Upper lobe of left lung (tissue), 4 donors: ENCODE measurements around the gene PTPRD.

Experiments
- POLR2A ChIP-seq, 4 donors: fragments of 450-650 bp; IDR thresholded peaks; one replicate each; pipeline ENCODE4 v1.5.1; 2016 to 2017; ENCODE audit warnings: antibody characterized with exemption in 4 of 4, mild to moderate bottlenecking in 2 of 4
- POLR2AphosphoS5 ChIP-seq, 2 donors: sonication (generic); formaldehyde crosslinking; IDR thresholded peaks; one replicate each; pipeline ENCODE4 v1.5.1; 2017; ENCODE audit warnings: antibody characterized with exemption in 2 of 2
- TF ChIP-seq, protein P1 (sequence below), 6 experiments: fragments of 450-650 bp in 4 of 6; fragments of 200-600 bp in 2 of 6; sonication (generic) in 2 of 6; IDR thresholded peaks; one replicate each; pipeline ENCODE4 v1.5.1; 2016 to 2019; ENCODE audit warnings: antibody characterized with exemption in 6 of 6

DNA sequence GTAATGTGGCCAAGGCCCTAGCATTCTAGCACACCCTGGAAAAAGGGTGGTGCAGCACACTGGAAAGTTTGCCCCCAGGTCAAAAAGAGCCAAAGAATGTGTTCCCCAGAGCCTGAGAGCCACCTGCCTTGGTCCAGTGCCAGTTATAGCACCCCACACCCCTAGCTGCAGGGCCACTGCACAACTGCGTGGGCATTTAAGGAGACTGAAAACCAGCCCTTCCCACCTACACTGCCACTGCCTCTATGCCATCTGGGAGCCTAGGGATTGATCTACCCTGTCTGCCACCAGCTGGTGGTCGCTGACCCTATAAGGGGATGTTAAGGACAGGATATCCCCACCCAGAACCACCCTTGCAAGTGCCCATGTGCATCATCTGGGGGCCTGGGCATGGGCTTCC, 38.2 kb upstream of the PTPRD start:
- TF ChIP-seq, protein P1, sequence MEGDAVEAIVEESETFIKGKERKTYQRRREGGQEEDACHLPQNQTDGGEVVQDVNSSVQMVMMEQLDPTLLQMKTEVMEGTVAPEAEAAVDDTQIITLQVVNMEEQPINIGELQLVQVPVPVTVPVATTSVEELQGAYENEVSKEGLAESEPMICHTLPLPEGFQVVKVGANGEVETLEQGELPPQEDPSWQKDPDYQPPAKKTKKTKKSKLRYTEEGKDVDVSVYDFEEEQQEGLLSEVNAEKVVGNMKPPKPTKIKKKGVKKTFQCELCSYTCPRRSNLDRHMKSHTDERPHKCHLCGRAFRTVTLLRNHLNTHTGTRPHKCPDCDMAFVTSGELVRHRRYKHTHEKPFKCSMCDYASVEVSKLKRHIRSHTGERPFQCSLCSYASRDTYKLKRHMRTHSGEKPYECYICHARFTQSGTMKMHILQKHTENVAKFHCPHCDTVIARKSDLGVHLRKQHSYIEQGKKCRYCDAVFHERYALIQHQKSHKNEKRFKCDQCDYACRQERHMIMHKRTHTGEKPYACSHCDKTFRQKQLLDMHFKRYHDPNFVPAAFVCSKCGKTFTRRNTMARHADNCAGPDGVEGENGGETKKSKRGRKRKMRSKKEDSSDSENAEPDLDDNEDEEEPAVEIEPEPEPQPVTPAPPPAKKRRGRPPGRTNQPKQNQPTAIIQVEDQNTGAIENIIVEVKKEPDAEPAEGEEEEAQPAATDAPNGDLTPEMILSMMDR (IDR thresholded peaks at IDR 0.05), result no peak
- TF ChIP-seq POLR2A (IDR thresholded peaks at IDR 0.05), result no peak
- TF ChIP-seq POLR2AphosphoS5 (IDR thresholded peaks at IDR 0.05), result no peak
